Fibroblast of lung (primary cell): Measurements from ENCODE around the gene TLX2. TPM values are rescaled to one million over a fixed set of nuclear protein-coding genes. Genes with fewer than 3 reads are reported as not detected.

Source experiments
- DNase-seq, 2 donors: peaks; one replicate each; pipeline versions ENCODE4 v3.0.0 to v3.0.0-alpha.2; 2010; ENCODE audit warnings: low read depth in 2 of 2
- H2AFZ ChIP-seq: 2 replicates; pipeline ENCODE4 v1.5.1; 2012; ENCODE audit warnings: low read length, control low read depth, inconsistent platforms
- H3K27ac ChIP-seq: 2 replicates; pipeline ENCODE4 v1.5.1; 2011; ENCODE audit warnings: low read length, control low read depth; ENCODE audit not compliant: insufficient read depth
- H3K27me3 ChIP-seq: 2 replicates; pipeline ENCODE4 v1.5.1; 2011; ENCODE audit warnings: mild to moderate bottlenecking, low read length; ENCODE audit not compliant: control insufficient read depth, insufficient read depth
- H3K36me3 ChIP-seq: 2 replicates; pipeline ENCODE4 v1.5.1; 2011; ENCODE audit warnings: low read length; ENCODE audit not compliant: control insufficient read depth, insufficient read depth
- H3K4me1 ChIP-seq: 2 replicates; pipeline ENCODE4 v1.5.1; 2011; ENCODE audit warnings: low read length; ENCODE audit not compliant: control insufficient read depth, insufficient read depth; ENCODE audit errors: extremely low read depth
- H3K4me2 ChIP-seq: 2 replicates; pipeline ENCODE4 v1.5.1; 2011; ENCODE audit warnings: low read length, control low read depth; ENCODE audit not compliant: insufficient read depth; ENCODE audit errors: extremely low read depth
- H3K4me3 ChIP-seq, 4 experiments: fragments of 200-600 bp in 1 of 4; sonication (generic) in 1 of 4; replicated peaks in 1 of 4; 2 replicates each; pipeline ENCODE4 v1.5.1; 2011 to 2016; ENCODE audit warnings: low read length in 4 of 4, low read depth in 3 of 4, mild to moderate bottlenecking in 3 of 4, control low read depth in 2 of 4, inconsistent platforms in 1 of 4, mixed read lengths in 1 of 4; ENCODE audit not compliant: insufficient read depth in 1 of 4; ENCODE audit errors: control extremely low read depth in 1 of 4
- H3K79me2 ChIP-seq: 2 replicates; pipeline ENCODE4 v1.5.1; 2012; ENCODE audit warnings: mild to moderate bottlenecking, low read length, inconsistent platforms; ENCODE audit not compliant: control insufficient read depth, insufficient read depth
- H3K9ac ChIP-seq: 2 replicates; pipeline ENCODE4 v1.5.1; 2011; ENCODE audit warnings: mild to moderate bottlenecking, low read length, control low read depth; ENCODE audit not compliant: insufficient read depth
- H3K9me3 ChIP-seq: 2 replicates; pipeline ENCODE4 v1.5.1; 2012; ENCODE audit warnings: low read depth, low read length; ENCODE audit not compliant: control insufficient read depth, insufficient read depth
- H4K20me1 ChIP-seq: 2 replicates; pipeline ENCODE4 v1.5.1; 2011; ENCODE audit warnings: low read length; ENCODE audit not compliant: control insufficient read depth, insufficient read depth; ENCODE audit errors: extremely low read depth
- EZH2 ChIP-seq: IDR thresholded peaks from 2 replicates; pipeline ENCODE4 v1.5.1; 2012; ENCODE audit warnings: low read length, control low read depth, mild to moderate bottlenecking; ENCODE audit errors: missing control alignments
- polyA plus RNA-seq, 2 donors: library from polyadenylated mRNA; depleted of rRNA in 1 of 2; stranded (reverse) in 1 of 2; unstranded in 1 of 2; fragments of >200 nt; gene quantifications; 2 replicates each; pipeline ENCODE4 v1.2.1, GENCODE V29; 2011 to 2012; ENCODE audit warnings: missing spikeins in 1 of 2
- total RNA-seq: library from RNA; depleted of rRNA; stranded (reverse); fragments of >200 nt; gene quantifications from 2 replicates; pipeline ENCODE4 v1.2.1, GENCODE V29; 2014
- TF ChIP-seq, protein P1 (sequence below), 2 donors: IDR thresholded peaks in 1 of 2; conservative IDR thresholded peaks in 1 of 2; 1 replicate in 1 of 2; 2 replicates in 1 of 2; pipeline ENCODE4 v1.5.1; 2011 to 2012; ENCODE audit warnings: low read length in 2 of 2, control low read depth in 1 of 2, inconsistent platforms in 1 of 2, low read depth in 1 of 2, mild to moderate bottlenecking in 1 of 2

TLX2 gene
- total and polyA plus RNA-seq, 2 donors (not counting 1 experiment from before 2014, with no cell fraction given): under 0.01 TPM; not detected in 1

DNA sequence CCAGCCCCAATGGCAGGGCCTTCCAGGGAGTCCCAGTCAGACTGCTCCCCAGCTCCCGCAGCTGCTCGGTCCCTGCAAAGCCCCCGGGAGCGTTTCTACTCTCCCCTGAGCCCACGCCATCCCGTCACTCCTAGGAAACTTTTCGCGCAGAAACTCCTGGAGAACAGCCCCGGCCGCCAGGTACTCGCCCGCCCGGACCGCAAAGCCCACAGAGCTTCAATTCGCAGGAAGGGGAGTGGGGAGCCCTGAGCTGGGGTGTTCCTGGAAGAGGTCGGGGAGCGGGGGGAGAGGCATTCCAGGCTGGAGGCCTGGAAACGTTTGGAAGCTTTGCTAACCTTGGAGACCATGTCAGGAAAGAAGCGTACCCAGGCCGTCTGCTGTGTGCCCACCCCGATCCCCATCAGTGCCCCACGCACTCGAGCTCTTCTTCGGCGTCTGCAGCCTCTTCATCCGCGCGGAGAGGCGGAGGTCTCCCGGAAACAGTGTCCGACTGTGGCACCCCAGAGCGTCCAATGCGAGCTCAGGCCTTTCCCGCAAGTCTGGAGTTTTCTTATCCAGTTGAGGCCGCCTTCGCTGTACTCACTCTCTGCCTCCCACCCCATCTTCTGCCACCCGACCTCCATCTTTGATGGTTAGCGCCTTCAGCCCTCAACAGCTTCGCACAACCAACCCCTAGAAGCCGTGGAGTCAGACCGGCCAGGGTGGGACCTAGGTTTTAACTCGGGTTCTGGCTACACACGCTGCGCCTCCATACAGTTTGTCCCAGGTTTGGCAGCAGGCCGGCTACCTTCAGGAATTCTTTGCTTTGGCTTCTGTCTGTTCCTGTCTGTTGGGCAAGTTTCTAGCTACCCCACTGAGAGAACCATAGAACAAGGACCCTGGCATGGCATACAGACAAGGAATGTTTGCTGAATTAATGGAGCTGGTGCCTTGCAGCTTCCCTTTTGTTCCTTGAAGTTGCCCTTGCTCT lies 10.5 kb upstream of the TLX2 start:
- Histone ChIP-seq H3K36me3 (peaks cover 4% of the 10 kb centered on the region), H3K4me2 (peak overlapping the region; percentile 90), H3K27me3 (no peaks in the 10 kb centered on the region), H2AFZ (peak overlapping the region; percentile 28), H3K27ac (peak overlapping the region; percentile 75), H3K79me2 (peaks cover 15% of the 10 kb centered on the region), H3K4me1 (peaks cover 13% of the 10 kb centered on the region), H3K9me3 (no peaks in the 10 kb centered on the region), H3K9ac (peak overlapping the region; percentile 48), H4K20me1 (no peaks in the 10 kb centered on the region), H3K4me3 (peak overlapping the region; percentile 9 to 69 (median 48))
- TF ChIP-seq, protein P1, sequence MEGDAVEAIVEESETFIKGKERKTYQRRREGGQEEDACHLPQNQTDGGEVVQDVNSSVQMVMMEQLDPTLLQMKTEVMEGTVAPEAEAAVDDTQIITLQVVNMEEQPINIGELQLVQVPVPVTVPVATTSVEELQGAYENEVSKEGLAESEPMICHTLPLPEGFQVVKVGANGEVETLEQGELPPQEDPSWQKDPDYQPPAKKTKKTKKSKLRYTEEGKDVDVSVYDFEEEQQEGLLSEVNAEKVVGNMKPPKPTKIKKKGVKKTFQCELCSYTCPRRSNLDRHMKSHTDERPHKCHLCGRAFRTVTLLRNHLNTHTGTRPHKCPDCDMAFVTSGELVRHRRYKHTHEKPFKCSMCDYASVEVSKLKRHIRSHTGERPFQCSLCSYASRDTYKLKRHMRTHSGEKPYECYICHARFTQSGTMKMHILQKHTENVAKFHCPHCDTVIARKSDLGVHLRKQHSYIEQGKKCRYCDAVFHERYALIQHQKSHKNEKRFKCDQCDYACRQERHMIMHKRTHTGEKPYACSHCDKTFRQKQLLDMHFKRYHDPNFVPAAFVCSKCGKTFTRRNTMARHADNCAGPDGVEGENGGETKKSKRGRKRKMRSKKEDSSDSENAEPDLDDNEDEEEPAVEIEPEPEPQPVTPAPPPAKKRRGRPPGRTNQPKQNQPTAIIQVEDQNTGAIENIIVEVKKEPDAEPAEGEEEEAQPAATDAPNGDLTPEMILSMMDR (conservative IDR thresholded peaks at IDR 0.05 in 1 of 2, IDR thresholded peaks at IDR 0.05 in 1 of 2; ENCODE audit: low read depth in 1 of 2, low read length in 2 of 2): no peak
- no peak for TF ChIP-seq EZH2
- DNase-seq: no peak

DNA sequence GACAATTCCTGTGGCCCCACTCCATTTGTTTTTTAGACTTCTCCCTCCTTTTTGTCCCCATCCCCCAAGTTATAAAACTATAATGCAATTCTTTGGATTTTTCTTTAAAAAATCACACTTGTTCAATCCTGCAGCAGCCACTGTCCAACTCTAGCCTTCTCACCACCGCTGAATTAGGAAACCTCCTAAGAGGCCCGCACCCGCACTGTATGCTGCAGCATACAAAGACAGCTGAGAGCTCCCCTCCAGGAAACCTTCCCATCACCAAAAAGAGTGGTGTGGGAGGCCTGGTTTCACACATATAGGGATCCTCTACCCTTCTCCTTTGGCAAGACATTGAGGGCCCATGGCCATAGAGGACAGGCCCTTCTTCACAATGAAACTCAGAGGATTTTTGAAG lies 9.7 kb upstream of the TLX2 start:
- H4K20me1 ChIP-seq: no peaks in the 10 kb centered on the region
- H3K4me3 ChIP-seq: peak overlapping the region in 1 of 4 experiments; percentile 45
- no peak overlapping the region for H2AFZ ChIP-seq
- TF ChIP-seq EZH2: no peak
- TF ChIP-seq, protein P1 (conservative IDR thresholded peaks at IDR 0.05 in 1 of 2, IDR thresholded peaks at IDR 0.05 in 1 of 2; ENCODE audit: low read depth in 1 of 2, low read length in 2 of 2): no peak
- no peak for DNase-seq
- H3K27ac ChIP-seq: no peak overlapping the region
- peaks cover 10% of the 10 kb centered on the region for H3K4me1 ChIP-seq
- no peak overlapping the region for H3K4me2 ChIP-seq
- H3K36me3 ChIP-seq: peaks cover 4% of the 10 kb centered on the region
- H3K9me3 ChIP-seq: no peaks in the 10 kb centered on the region
- no peak overlapping the region for H3K9ac ChIP-seq
- H3K27me3 ChIP-seq: no peaks in the 10 kb centered on the region
- peaks cover 15% of the 10 kb centered on the region for H3K79me2 ChIP-seq

DNA sequence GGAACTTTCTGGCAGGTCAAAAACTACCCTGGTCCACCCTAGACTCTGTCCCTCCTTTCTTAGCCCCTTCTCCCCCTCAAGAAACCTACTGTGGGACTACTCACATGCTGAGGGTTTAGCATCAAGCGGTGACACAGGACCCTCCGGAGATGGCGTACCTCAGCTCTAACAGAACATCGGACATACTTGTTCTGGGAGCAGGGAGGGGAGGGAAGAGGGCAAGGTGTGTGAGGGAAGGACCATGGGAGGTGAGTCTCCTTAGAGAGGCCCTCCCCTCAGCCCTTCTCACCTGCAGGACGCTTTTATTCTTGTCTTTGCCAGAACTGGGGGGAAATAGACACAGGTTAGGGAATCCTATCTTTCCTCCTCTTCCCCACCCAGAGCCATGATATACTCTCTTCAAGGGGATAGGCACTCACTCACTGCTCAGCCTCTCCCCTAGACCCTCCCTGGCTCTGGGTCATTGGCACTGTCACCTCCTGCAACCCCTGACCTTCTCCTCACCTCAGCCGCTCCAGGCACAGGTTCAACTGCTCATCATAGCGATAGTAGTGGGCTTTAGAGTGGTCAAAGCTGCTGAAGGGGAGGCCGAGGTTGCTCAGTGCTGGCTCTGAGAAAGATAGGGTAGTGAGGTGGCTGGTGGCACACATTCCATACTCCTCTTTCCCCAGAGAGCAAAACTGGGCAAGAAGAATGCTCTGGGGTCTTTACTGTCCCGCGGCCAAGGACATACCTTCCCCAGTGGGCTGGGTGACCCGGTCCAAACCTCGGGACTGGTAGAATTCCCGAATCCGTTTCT lies 8.6 kb upstream of the TLX2 start:
- Histone ChIP-seq H3K27me3 (peaks cover 3% of the 10 kb centered on the region), H4K20me1 (no peaks in the 10 kb centered on the region), H3K9me3 (no peaks in the 10 kb centered on the region), H3K4me3 (peak overlapping the region in 2 of 4 experiments; percentile 19 to 47), H3K27ac (no peak overlapping the region), H3K9ac (no peak overlapping the region), H3K4me2 (peak overlapping the region; percentile 44), H3K79me2 (peaks cover 15% of the 10 kb centered on the region), H3K36me3 (peaks cover 4% of the 10 kb centered on the region), H2AFZ (no peak overlapping the region), H3K4me1 (peaks cover 10% of the 10 kb centered on the region)
- TF ChIP-seq, protein P1 (conservative IDR thresholded peaks at IDR 0.05 in 1 of 2, IDR thresholded peaks at IDR 0.05 in 1 of 2; ENCODE audit: low read depth in 1 of 2, low read length in 2 of 2): no peak
- TF ChIP-seq EZH2: no peak
- no peak for DNase-seq
